Ectodermal cell (in vitro differentiated cells): ENCODE results near the gene TRIM65.

Experiments
- H3K27ac ChIP-seq: 2 replicates; pipeline ENCODE4 v1.7.0; 2013; ENCODE audit warnings: mild to moderate bottlenecking, low read depth, low read length; ENCODE audit not compliant: insufficient read depth, poor library complexity, severe bottlenecking
- H3K27me3 ChIP-seq: 2 replicates; pipeline ENCODE4 v1.7.0; 2013; ENCODE audit warnings: mild to moderate bottlenecking, low read length; ENCODE audit not compliant: insufficient read depth, control insufficient read depth, poor library complexity, severe bottlenecking
- H3K36me3 ChIP-seq: one replicate; pipeline ENCODE4 v1.7.0; 2013; ENCODE audit warnings: low read length; ENCODE audit not compliant: control insufficient read depth, insufficient read depth
- H3K4me1 ChIP-seq: one replicate; pipeline ENCODE4 v1.7.0; 2013; ENCODE audit warnings: low read length; ENCODE audit not compliant: control insufficient read depth, insufficient read depth
- H3K4me3 ChIP-seq: 2 replicates; pipeline ENCODE4 v1.7.0; 2013; ENCODE audit warnings: low read depth, low read length, control low read depth; ENCODE audit not compliant: insufficient read depth
- H3K9me3 ChIP-seq: 2 replicates; pipeline ENCODE4 v1.7.0; 2013; ENCODE audit warnings: mild to moderate bottlenecking, low read length, moderate library complexity; ENCODE audit not compliant: control insufficient read depth
- WGBS, 2 experiments: methylation state at CpG; one replicate each; pipeline ENCODE4 v1.1.7; 2013; ENCODE audit warnings: missing lambda C conversion rate in 2 of 2; 5-methylcytosine and 5-hydroxymethylcytosine counted together

TRIM65 gene

DNA sequence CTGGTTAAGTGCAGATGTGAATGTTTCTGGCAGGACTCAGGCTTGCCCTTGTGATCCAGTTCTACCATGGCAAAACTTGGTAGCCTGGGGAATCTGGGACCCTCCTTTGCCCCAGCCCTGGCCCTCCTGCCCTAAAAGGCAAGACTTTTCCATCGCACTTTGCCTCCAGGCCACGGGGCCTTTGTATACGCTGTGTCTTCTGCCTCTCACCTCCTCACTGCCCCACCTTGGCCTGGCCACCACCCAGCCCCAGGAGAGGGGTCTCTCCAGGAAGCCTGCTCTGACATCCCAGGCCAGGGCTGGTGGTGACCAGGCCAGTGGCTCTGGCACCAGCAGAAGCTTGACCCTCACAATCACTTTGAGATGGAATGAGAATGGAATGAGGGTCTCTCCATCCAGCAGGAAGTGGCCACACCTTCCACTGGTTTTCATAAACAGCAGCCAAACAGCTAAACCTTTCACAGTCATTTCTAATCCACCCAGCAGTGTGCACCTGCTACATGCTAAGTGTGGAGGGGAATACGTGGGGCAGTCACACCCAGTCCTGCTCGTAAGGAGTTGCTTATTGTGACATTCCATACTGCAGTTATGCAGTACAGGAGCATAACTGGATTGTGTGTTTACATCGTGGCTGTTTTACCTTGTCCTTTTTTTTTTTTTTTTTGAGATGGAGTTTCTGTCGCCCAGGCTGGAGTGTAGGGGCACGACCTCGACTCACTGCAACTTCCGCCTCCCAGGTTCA, 9.6 kb upstream of the TRIM65 start:
- Histone ChIP-seq H3K4me1 (peaks cover 6% of the 10 kb centered on the region), H3K27ac (no peak overlapping the region)

GRCh38 chr17:75904749-75905521, 8.2 kb upstream of the TRIM65 start, which contains the start of gene MRPL38:
Gene MRPL38 (minus strand): TSS chr17:75904884. CDS start chr17:75904875, 9 bp downstream.
- no peaks in the 10 kb centered on the region for H3K27me3 ChIP-seq

More for the DNA sequence above, 9.6 kb upstream of the TRIM65 start:
- Histone ChIP-seq H3K4me3 (no peak overlapping the region), H3K27me3 (no peaks in the 10 kb centered on the region), H3K36me3 (peaks cover 8% of the 10 kb centered on the region), H3K9me3 (no peaks in the 10 kb centered on the region)
- WGBS, 2 experiments, result 95 to 97% methylated on average over 10 of the region's 10 CpGs

DNA sequence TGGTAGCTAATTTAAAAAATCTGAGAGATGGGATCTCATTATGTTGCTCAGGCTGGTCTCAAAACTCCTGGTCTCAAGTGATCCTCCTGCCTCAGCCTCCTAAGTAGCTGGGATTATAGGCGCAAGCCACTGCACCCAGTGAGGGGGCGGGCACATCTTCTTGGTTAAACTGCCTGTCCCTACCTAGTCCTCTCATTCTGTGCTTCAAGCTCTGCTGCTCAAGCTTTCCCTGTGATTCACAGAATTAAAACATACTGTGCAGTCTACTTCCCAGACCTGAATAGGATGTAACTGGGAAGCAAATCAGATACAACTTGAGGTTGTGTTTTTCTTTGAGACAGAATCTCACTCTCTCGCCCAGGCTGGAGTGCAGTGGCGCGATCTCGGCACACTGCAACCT, 5.7 kb upstream of the TRIM65 start:
- WGBS, 2 experiments, result 91 to 97% methylated on average over 6 of the region's 6 CpGs
- Histone ChIP-seq H3K27ac (no peak overlapping the region), H3K4me3 (no peak overlapping the region)

More at GRCh38 chr17:75904749-75905521, 8.2 kb upstream of the TRIM65 start, which contains the start of gene MRPL38:
- H3K4me3 ChIP-seq, result peak within 1 kb of the TSS; percentile 94
- 9 to 10% methylated on average over 67 to 68 of the region's 69 CpGs for WGBS, 2 experiments
- H3K4me1 ChIP-seq, result peaks cover 2% of the 10 kb centered on the region
- peaks cover 14% of the 10 kb centered on the region for H3K36me3 ChIP-seq
- H3K9me3 ChIP-seq, result no peaks in the 10 kb centered on the region
- H3K27ac ChIP-seq, result peak within 1 kb of the TSS; percentile 30

GRCh38 chr17:75901727-75902126, 5.0 kb upstream of the TRIM65 start:
- no peak overlapping the region for H3K4me3 ChIP-seq
- H3K4me1 ChIP-seq, result peaks cover 7% of the 10 kb centered on the region
- peaks cover 24% of the 10 kb centered on the region for H3K36me3 ChIP-seq
- H3K27me3 ChIP-seq, result no peaks in the 10 kb centered on the region
- no peak overlapping the region for H3K27ac ChIP-seq
- 89 to 91% methylated on average over 18 of the region's 18 CpGs for WGBS, 2 experiments
- no peaks in the 10 kb centered on the region for H3K9me3 ChIP-seq

More for the DNA sequence above, 5.7 kb upstream of the TRIM65 start:
- H3K4me1 ChIP-seq, result peaks cover 3% of the 10 kb centered on the region
- no peaks in the 10 kb centered on the region for H3K9me3 ChIP-seq
- no peaks in the 10 kb centered on the region for H3K27me3 ChIP-seq
- H3K36me3 ChIP-seq, result peaks cover 24% of the 10 kb centered on the region

DNA sequence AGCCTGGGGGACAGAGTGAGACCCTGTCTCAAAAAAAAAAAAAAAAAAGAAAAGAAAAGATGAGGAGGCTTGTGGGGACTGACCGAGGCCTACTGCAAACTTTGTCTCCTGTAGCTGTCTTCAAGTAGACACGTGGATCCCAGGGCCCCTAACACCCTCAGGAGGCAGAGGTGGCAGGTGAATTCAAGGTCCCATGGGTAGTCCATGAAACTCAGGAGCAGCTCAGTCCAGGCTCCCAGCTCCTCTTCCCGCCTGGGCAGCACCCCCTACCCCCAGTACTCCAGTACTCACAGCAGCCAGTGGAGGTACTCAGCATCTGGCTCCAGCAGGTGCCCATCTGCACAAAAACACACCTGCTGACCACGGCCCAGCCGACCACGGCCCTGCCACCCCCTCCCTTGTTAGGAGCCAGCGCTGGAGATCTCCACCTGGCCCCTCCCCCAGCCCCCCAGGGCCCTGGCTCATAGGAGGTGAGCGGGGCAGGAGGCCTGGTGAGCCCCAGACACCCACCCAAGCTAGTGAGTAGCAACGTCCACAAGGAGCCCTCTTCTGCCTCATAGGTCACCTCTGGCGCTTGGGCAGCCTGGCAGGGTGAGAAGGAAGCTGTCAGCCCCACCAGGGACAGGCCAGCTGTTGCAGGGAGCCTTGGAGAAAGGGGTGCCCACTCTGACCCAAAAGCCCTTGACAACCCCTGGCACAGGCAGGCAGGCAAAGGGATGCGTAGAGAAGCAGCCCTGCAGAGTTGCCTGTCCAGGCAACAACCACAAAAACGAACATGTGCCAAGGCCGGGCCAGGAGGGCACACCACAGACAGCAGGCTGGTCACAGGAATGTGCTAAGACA, 4.2 kb upstream of the TRIM65 start:
- Histone ChIP-seq H3K4me1 (peaks cover 7% of the 10 kb centered on the region), H3K4me3 (no peak overlapping the region), H3K9me3 (no peaks in the 10 kb centered on the region), H3K36me3 (peaks cover 24% of the 10 kb centered on the region), H3K27ac (no peak overlapping the region), H3K27me3 (no peaks in the 10 kb centered on the region)
- 94 to 96% methylated on average over 13 of the region's 13 CpGs for WGBS, 2 experiments

DNA sequence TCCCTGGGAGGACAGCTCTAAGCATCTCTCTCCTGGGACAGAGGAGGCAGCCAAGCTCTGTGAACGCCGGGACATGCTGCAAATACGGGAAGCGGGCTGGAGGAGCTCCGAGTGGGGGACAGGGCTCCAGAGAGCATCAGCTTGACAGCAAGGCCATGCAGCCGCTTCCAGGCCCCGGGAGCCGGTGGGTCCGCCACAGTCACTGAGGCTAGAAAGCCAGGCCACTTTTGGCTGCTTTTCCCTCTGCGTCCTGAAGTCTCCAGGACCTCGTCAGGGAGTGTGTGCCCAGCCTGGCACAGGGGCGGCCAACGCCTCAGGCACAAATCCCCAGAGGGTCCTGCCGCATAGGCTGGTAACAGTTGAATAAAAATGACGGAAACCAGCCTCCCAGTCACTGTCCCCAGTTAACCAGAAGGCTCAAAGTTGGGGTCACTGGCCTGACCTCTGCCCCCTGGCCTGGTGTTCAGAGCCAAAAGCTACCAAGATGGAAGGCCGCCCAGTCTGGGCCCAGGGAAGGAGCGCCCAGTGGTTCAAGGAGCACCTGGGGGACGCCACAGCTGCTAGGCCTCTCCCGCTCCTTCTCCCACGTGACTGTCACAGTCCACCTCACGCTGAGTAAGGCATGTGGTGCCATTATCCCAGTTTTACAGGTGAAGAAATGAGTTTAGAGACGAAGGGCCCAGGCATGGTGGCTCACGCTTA, 3.2 kb upstream of the TRIM65 start:
- Histone ChIP-seq H3K4me1 (peaks cover 14% of the 10 kb centered on the region), H3K9me3 (no peaks in the 10 kb centered on the region), H3K36me3 (peaks cover 24% of the 10 kb centered on the region), H3K4me3 (no peak overlapping the region), H3K27me3 (no peaks in the 10 kb centered on the region), H3K27ac (no peak overlapping the region)
- WGBS, 2 experiments, result 94 to 95% methylated on average over 23 of the region's 23 CpGs

- peaks cover 19% of the 10 kb centered on the region for H3K4me1 ChIP-seq
- H3K9me3 ChIP-seq, result no peaks in the 10 kb centered on the region
- no peak overlapping the region for H3K4me3 ChIP-seq
- no peaks in the 10 kb centered on the region for H3K27me3 ChIP-seq
- H3K36me3 ChIP-seq, result peaks cover 24% of the 10 kb centered on the region
- 95 to 96% methylated on average over 13 of the region's 13 CpGs for WGBS, 2 experiments
- no peak overlapping the region for H3K27ac ChIP-seq
These were observed 2.6 kb upstream of the TRIM65 start for GRCh38 chr17:75899353-75899752.

- 95 to 96% methylated on average over 16 of the region's 16 CpGs for WGBS, 2 experiments
- no peaks in the 10 kb centered on the region for H3K9me3 ChIP-seq
- H3K4me1 ChIP-seq, result peaks cover 24% of the 10 kb centered on the region
- no peak overlapping the region for H3K27ac ChIP-seq
- H3K4me3 ChIP-seq, result no peak overlapping the region
- H3K27me3 ChIP-seq, result no peaks in the 10 kb centered on the region
- peaks cover 24% of the 10 kb centered on the region for H3K36me3 ChIP-seq
These were observed 2.0 kb upstream of the TRIM65 start for GRCh38 chr17:75898791-75899190.

DNA sequence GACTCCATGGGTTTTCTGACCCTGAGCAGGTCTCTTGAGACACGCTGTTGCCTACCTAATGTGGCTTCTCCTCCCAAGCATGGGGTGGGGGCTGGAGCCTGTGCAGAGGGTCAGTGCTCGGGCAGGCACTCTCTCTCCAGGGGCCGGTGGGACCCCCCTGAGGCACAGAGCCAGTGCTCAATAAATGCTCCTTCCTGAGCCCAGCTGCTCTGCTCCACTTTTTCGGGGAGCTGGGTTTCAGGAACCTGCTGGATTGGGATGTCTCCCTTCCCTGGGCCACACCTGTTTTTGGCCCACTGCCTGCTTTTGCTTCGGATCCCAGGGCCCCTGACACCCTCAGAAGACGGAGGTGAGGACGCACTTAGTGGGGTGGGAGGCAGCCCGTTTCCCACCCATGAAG, 1.3 kb upstream of the TRIM65 start:
- WGBS, 2 experiments, result 92 to 94% methylated on average over 8 of the region's 8 CpGs
- no peak overlapping the region for H3K27ac ChIP-seq
- no peak overlapping the region for H3K4me3 ChIP-seq
- H3K36me3 ChIP-seq, result peaks cover 24% of the 10 kb centered on the region
- no peaks in the 10 kb centered on the region for H3K9me3 ChIP-seq
- peaks cover 28% of the 10 kb centered on the region for H3K4me1 ChIP-seq
- H3K27me3 ChIP-seq, result no peaks in the 10 kb centered on the region
